ENCODE measurements around the gene WRNIP1. TPM values are rescaled to one million over a fixed set of nuclear protein-coding genes. Genes with fewer than 3 reads are reported as not detected.

The WRNIP1 gene
- total RNA-seq, 4 donors from 2014 or later, result 70.6 to 99.9 (median 84.1) TPM

DNA sequence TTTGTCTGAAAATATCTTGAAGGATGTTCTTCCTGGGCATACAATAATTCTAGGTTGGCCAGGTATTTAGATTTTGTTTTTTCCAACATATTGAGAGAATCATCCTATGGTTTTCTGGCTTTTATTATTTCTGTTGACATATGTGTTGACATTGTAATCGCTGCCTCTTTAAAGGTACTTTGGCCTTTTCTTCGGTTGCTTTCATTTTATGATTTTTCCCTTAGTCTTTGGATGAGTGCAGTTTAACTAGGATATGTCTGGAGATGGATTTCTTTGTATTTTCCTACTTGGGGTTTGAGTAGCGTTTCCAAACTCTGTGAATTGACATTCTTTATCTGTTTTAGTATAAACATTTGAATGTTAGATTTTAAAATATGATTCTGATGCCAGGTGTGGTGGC, 65.0 kb downstream of the WRNIP1 start:
- Histone ChIP-seq H3K27me3 (no peaks in the 10 kb centered on the region), H3K4me3 (replicated peaks in 1 of 3) (no peak overlapping the region), H3K36me3 (peaks cover 7 to 8% of the 10 kb centered on the region in 2 donors), H3K27ac (no peak overlapping the region), H3K4me1 (peaks cover 0 to 4% of the 10 kb centered on the region in 2 donors), H3K9me3 (no peaks in the 10 kb centered on the region)
- TF ChIP-seq, protein P1, sequence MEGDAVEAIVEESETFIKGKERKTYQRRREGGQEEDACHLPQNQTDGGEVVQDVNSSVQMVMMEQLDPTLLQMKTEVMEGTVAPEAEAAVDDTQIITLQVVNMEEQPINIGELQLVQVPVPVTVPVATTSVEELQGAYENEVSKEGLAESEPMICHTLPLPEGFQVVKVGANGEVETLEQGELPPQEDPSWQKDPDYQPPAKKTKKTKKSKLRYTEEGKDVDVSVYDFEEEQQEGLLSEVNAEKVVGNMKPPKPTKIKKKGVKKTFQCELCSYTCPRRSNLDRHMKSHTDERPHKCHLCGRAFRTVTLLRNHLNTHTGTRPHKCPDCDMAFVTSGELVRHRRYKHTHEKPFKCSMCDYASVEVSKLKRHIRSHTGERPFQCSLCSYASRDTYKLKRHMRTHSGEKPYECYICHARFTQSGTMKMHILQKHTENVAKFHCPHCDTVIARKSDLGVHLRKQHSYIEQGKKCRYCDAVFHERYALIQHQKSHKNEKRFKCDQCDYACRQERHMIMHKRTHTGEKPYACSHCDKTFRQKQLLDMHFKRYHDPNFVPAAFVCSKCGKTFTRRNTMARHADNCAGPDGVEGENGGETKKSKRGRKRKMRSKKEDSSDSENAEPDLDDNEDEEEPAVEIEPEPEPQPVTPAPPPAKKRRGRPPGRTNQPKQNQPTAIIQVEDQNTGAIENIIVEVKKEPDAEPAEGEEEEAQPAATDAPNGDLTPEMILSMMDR (IDR thresholded peaks at IDR 0.05), result no peak
- no peak for TF ChIP-seq POLR2A (IDR thresholded peaks at IDR 0.05)
- no peak for DNase-seq
- WGBS, 2 donors, result 90 to 95% methylated on average over 3 of the region's 3 CpGs
- intact Hi-C loops (cut with DNase I), result no loop called here

DNA sequence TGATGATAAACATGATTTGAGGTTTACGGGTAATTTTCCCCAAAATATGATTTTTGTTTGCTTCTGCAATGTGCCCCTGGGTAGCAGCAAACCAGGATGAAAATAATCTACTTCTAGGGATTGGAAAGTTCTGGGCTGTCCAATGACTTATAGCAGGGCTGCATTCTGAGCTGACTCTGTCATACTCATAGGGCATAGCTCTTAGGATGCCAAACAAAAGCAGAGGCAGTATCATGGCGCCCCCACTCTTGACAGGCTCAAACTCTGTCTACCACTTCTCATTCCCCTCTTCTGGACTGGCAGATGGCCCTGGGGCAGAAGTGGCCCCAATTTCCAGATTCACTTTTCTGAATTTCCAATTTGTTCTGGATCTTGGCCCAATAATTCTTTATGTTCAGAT, 66.2 kb downstream of the WRNIP1 start:
- intact Hi-C loops (cut with DNase I), result no loop called here
- no peak for DNase-seq
- no peak overlapping the region for H3K4me3 ChIP-seq (replicated peaks in 1 of 3)
- TF ChIP-seq, protein P1 (IDR thresholded peaks at IDR 0.05), result no peak
- TF ChIP-seq POLR2A (IDR thresholded peaks at IDR 0.05), result no peak
- H3K27ac ChIP-seq, result no peak overlapping the region
- no peaks in the 10 kb centered on the region for H3K9me3 ChIP-seq
- H3K27me3 ChIP-seq, result no peaks in the 10 kb centered on the region
- peaks cover 0 to 4% of the 10 kb centered on the region in 2 donors for H3K4me1 ChIP-seq
- WGBS, 2 donors, result 93 to 94% methylated on average over 2 of the region's 2 CpGs
- H3K36me3 ChIP-seq, result peaks cover 17% of the 10 kb centered on the region in 2 donors

DNA sequence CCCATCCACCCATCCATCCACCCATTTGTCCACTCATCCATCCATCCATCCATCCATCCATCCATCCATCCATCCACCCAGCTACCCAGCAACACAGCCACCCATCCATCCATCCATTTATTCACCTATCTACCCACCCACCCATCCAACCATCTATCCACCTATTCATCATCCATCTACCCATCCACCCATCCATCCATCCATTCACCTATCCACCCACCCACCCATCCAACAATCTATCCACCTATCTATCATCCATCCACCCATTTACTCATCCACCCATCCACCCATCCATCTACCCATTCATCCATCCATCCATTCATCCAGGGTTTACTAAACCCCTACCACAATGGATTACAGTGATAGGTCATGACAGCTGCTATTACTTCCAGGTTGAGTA, 69.1 kb downstream of the WRNIP1 start:
- Histone ChIP-seq H3K4me1 (peaks cover 3 to 5% of the 10 kb centered on the region in 2 donors), H3K27ac (no peak overlapping the region), H3K9me3 (no peaks in the 10 kb centered on the region), H3K27me3 (no peaks in the 10 kb centered on the region), H3K4me3 (replicated peaks in 1 of 3) (no peak overlapping the region), H3K36me3 (peaks cover 22 to 28% of the 10 kb centered on the region in 2 donors)
- TF ChIP-seq, protein P1 (IDR thresholded peaks at IDR 0.05), result no peak
- intact Hi-C loops (cut with DNase I), result no loop called here
- DNase-seq, result no peak

Other genes starting within 250 kb of the WRNIP1 start
- gene MYLK4, start 14.5 kb upstream of the WRNIP1 start, total RNA-seq, result 1 to 10 TPM in 3 of 4 donors, under 1 TPM in 1; 0.94 to 1.8 (median 1.1) TPM
- 10 to 100 TPM; 36.2 to 52.8 (median 43.4) TPM for gene SERPINB1, start 76.5 kb downstream of the WRNIP1 start, total RNA-seq
- gene SERPINB9, start 137.9 kb downstream of the WRNIP1 start, total RNA-seq, result 10 to 100 TPM; 10.4 to 16.5 (median 15.3) TPM
- gene SERPINB6, start 206.2 kb downstream of the WRNIP1 start, total RNA-seq, result 100 to 1,000 TPM; 151 to 210 (median 171) TPM
- gene NQO2, start 234.5 kb downstream of the WRNIP1 start, total RNA-seq, result 10 to 100 TPM; 20.7 to 43.0 (median 36.3) TPM

Data from thyroid gland (tissue), 4 donors.